ENCODE results near the gene TIMP4.

- TF ChIP-seq CTCF (IDR thresholded peaks at IDR 0.05) (peak in 2 of 3 experiments; percentile 12 to 34), POLR2A (IDR thresholded peaks at IDR 0.05) (no peak)
Measured at GRCh38 chr3:12138044-12138443, 20.7 kb downstream of the TIMP4 start.

Data from testis (tissue), 2 donors.